ENCODE results near the gene TTC1. TPM values are rescaled to one million over a fixed set of nuclear protein-coding genes. Genes with fewer than 3 reads are reported as not detected.

TTC1 gene
- total RNA-seq, 1 experiment from 2014 or later: 53.0 TPM

DNA sequence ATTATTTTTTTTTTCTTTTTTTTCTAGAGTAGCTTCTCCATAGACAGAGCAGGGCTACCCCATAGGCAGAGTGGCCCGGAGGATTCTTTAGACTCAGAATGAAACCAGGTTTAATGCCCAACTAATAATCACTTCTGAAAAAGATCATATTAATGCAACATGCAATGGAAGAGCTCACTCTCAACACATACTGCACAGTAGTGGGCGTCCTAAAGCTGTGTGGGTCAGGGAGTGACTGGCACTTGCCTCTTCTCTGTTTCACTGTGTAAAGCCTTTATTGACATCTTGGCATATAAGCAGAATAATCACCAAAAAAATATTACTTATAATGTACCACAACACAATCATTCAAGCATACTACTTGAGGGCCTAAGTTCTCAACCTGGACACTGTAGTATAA, 99.2 kb downstream of the TTC1 start:
- ChIA-PET CTCF (no interaction called here), POLR2A (no interaction called here)
- TF ChIP-seq, protein P1, sequence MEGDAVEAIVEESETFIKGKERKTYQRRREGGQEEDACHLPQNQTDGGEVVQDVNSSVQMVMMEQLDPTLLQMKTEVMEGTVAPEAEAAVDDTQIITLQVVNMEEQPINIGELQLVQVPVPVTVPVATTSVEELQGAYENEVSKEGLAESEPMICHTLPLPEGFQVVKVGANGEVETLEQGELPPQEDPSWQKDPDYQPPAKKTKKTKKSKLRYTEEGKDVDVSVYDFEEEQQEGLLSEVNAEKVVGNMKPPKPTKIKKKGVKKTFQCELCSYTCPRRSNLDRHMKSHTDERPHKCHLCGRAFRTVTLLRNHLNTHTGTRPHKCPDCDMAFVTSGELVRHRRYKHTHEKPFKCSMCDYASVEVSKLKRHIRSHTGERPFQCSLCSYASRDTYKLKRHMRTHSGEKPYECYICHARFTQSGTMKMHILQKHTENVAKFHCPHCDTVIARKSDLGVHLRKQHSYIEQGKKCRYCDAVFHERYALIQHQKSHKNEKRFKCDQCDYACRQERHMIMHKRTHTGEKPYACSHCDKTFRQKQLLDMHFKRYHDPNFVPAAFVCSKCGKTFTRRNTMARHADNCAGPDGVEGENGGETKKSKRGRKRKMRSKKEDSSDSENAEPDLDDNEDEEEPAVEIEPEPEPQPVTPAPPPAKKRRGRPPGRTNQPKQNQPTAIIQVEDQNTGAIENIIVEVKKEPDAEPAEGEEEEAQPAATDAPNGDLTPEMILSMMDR (IDR thresholded peaks at IDR 0.05; ENCODE audit: insufficient read depth in 1 of 2, low read depth in 1 of 2, low read length in 1 of 2, severe bottlenecking in 1 of 2, unreplicated experiment in 1 of 2): no peak
- peaks cover 4% of the 10 kb centered on the region; the same call in 1 of the 2 replicates for H3K36me3 ChIP-seq (ENCODE audit: control insufficient read depth, insufficient read depth, low read length)
- BruUV-seq (replicated peaks): no TSS peak
- Mint-ChIP-seq H3K36me3 (ENCODE audit: insufficient read depth, unreplicated experiment) (peaks cover 88% of the 10 kb centered on the region), H3K9me3 (ENCODE audit: unreplicated experiment) (no peaks in the 10 kb centered on the region), H3K4me1 (ENCODE audit: low read depth, unreplicated experiment) (no peaks in the 10 kb centered on the region), H3K27me3 (ENCODE audit: insufficient read depth, unreplicated experiment) (no peaks in the 10 kb centered on the region), H3K4me3 (ENCODE audit: unreplicated experiment) (no peak overlapping the region), H3K27ac (ENCODE audit: unreplicated experiment) (no peak overlapping the region)
- no peak for DNase-seq
- H3K27me3 ChIP-seq (replicated peaks; ENCODE audit: control insufficient read depth, insufficient read depth, low read length): no peaks in the 10 kb centered on the region
- no peaks in the 10 kb centered on the region for H3K9me3 ChIP-seq
- no peaks in the 10 kb centered on the region for H3K4me1 ChIP-seq
- no peak overlapping the region for H3K4me3 ChIP-seq (ENCODE audit: low read depth, low read length)
- intact Hi-C loops (cut with micrococcal nuclease; ENCODE audit: unreplicated experiment): no loop called here

Other genes with a start within 250 kb of the TTC1 start
- gene ADRA1B, start 92.7 kb upstream of the TTC1 start, total RNA-seq (2022): not detected in 2 replicates
- 34.4 and 36.7 TPM in 2 replicates for gene PWWP2A, start 110.3 kb downstream of the TTC1 start, total RNA-seq (2022)
- gene FABP6, start 220.4 kb downstream of the TTC1 start, total RNA-seq (2022): not detected in 2 replicates

All from Caco-2 (cell line).